Dendritic cell treated with granulocyte-macrophage colony-stimulating factor and Interleukin-4, amounts not matched to agents 40 ng/mL and 50 ng/mL, for 4 days (primary cell): ENCODE data around the gene ARRB2.

Experiments
- H3K27ac Mint-ChIP-seq: one replicate; pipeline ENCODE4 v1.8.0; 2022; ENCODE audit warnings: mild to moderate bottlenecking, mixed read lengths
- H3K27me3 Mint-ChIP-seq: one replicate; pipeline ENCODE4 v1.8.0; 2022; ENCODE audit warnings: mild to moderate bottlenecking, mixed read lengths
- H3K36me3 Mint-ChIP-seq: one replicate; pipeline ENCODE4 v1.8.0; 2022; ENCODE audit warnings: low read depth, mixed read lengths
- H3K4me1 Mint-ChIP-seq: one replicate; pipeline ENCODE4 v1.8.0; 2022; ENCODE audit warnings: low read depth, mixed read lengths
- H3K4me3 Mint-ChIP-seq: one replicate; pipeline ENCODE4 v1.8.0; 2022; ENCODE audit warnings: mild to moderate bottlenecking, moderate library complexity, mixed read lengths
- H3K9me3 Mint-ChIP-seq: one replicate; pipeline ENCODE4 v1.8.0; 2022; ENCODE audit warnings: mixed read lengths
- intact Hi-C: fragments of 100-400 bp; cut with micrococcal nuclease; formaldehyde crosslinking; loops from one replicate; pipeline ENCODE4 v1.15.0; 2022

Gene ARRB2

DNA sequence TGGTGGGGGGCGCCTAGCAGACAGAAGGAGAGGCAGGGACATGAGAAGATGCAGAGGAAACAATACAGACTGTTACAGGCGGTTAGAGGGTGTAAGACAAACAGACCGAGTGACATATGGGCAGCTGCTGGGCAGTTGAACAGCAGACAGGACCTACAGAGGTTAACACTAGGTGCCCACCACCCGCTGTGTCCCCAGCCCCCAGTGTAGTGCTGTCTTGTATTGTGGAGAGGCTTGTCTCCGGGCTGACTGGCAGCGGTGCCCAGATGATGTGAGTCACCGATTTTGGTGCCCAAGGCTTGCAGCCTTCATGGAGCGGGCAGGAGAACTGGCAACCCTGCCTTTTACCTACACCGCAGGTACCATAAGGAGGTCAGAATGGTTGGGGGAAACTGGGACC lies 31.7 kb downstream of the ARRB2 start:
- Mint-ChIP-seq H3K4me1 (peaks cover 45% of the 10 kb centered on the region), H3K9me3 (no peaks in the 10 kb centered on the region), H3K27me3 (peaks cover 45% of the 10 kb centered on the region), H3K4me3 (no peak overlapping the region), H3K27ac (peak overlapping the region; percentile 68), H3K36me3 (peaks cover 17% of the 10 kb centered on the region)
- intact Hi-C loops = no loop called here

DNA sequence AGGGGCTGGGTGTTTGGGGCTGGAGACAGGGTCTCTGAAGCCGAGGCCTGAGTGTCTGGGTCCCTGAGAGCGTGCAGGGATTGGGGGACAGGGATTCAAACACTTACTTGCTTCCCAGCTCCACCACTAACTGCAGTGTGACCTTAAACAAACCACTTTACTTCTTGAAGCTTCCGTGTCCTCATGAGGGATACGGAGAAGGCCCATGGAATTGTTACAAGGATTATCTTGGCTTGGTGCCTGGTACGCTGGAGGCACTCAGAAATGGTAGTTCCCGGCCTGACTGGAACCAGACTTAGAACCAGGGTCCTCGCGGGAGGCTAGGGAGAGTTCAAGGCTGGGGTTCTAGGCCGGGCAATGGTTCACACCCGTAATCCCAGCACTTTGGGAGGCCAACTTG lies 32.2 kb downstream of the ARRB2 start:
- H3K27ac Mint-ChIP-seq = peak overlapping the region; percentile 68
- H3K4me1 Mint-ChIP-seq = peaks cover 48% of the 10 kb centered on the region
- no peaks in the 10 kb centered on the region for H3K9me3 Mint-ChIP-seq
- peaks cover 17% of the 10 kb centered on the region for H3K36me3 Mint-ChIP-seq
- no peak overlapping the region for H3K4me3 Mint-ChIP-seq
- H3K27me3 Mint-ChIP-seq = peaks cover 45% of the 10 kb centered on the region
- intact Hi-C loops = no loop called here

DNA sequence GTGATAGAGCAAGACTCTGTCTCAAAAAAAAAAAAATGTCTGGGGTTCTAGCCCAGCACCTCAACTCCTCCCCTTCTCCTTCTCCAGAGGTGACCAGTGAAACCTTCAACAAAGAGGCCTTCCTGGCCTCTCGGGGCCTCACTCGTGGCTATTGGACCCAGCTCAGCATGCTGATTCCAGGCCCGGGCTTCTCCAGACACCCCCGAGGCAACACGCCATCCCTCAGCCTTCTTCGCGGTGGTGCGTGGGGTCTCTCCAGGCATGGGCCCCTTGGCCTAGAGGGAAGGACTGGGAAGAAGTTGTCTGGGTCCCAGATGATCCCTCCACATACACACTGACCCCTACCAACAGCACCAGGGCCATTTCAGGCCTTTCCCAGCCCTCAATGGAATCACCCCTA lies 32.8 kb downstream of the ARRB2 start:
- H3K9me3 Mint-ChIP-seq = no peaks in the 10 kb centered on the region
- no peak overlapping the region for H3K4me3 Mint-ChIP-seq
- intact Hi-C loops = no loop called here
- peaks cover 16% of the 10 kb centered on the region for H3K36me3 Mint-ChIP-seq
- H3K27ac Mint-ChIP-seq = peak overlapping the region; percentile 68
- H3K4me1 Mint-ChIP-seq = peaks cover 51% of the 10 kb centered on the region
- H3K27me3 Mint-ChIP-seq = peaks cover 45% of the 10 kb centered on the region

DNA sequence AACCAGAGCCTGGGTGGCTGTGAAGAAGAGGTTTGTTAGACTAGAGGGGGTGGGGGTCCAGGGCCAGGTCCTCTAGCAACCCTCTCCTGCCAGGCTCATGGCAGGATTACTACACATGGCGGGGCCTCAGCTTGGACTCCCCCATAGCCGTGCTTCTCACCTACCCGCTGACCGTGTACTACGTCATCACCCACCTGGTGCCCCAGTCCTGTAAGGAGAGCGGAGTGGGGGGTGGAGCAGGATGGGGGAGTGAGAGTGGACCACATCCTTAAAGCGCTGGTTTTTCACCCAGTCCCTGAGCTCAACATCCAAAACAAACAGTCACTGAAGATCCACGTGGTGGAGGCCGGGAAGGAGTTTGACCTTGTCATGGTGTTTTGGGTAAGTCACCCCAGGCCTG lies 33.5 kb downstream of the ARRB2 start:
- Mint-ChIP-seq H3K27ac (peak overlapping the region; percentile 68), H3K4me1 (peaks cover 53% of the 10 kb centered on the region)

DNA sequence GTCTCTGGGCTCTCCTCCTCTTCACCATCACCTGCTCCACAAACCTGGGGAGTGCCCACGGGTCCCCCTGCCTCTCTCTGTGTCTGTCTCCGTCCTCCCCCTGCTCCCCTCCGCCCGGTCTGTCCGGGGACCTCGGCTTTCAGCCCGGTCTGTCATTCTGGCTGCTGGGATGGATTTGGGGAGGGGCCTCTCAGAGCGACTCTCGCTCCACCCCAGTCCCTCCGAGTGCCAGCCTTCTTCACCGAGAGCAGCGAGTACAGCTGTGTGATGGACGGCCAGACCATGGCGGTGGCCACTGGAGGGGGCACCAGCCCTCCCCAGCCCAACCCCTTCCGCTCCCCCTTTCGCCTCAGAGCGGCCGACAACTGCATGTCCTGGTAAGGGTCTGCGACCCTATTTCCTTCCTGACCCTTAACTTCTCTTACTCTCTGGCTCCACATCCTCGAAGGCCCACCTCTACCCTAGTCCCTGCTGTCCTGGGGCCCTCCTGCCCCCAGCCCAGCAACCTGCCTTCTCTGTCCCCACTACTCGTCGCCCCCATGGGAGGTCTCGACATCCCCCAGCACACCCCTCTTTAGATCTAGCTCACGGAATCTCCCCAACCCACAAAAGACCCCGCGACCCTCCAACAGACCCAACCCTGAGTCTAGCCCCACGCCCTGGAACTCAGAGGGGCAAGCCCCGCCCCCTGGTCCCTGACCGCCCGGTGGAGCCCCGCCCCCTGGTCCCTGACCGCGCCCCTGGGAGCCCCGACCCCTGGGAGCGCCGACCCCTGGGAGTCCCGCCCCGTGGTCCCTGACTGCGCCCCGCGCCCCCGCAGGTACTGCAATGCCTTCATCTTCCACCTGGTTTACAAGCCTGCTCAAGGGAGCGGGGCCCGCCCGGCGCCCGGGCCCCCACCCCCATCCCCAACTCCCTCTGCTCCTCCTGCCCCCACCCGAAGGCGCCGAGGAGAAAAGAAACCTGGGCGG lies 34.9 kb downstream of the ARRB2 start:
- Mint-ChIP-seq H3K27ac (peak overlapping the region; percentile 68), H3K9me3 (no peaks in the 10 kb centered on the region), H3K4me1 (peaks cover 54% of the 10 kb centered on the region), H3K36me3 (peaks cover 5% of the 10 kb centered on the region), H3K27me3 (peaks cover 44% of the 10 kb centered on the region), H3K4me3 (no peak overlapping the region)
- intact Hi-C loops = no loop called here

More for the DNA sequence above, 33.5 kb downstream of the ARRB2 start:
- intact Hi-C loops = no loop called here
- no peaks in the 10 kb centered on the region for H3K9me3 Mint-ChIP-seq
- H3K4me3 Mint-ChIP-seq = no peak overlapping the region
- peaks cover 45% of the 10 kb centered on the region for H3K27me3 Mint-ChIP-seq
- H3K36me3 Mint-ChIP-seq = peaks cover 9% of the 10 kb centered on the region

DNA sequence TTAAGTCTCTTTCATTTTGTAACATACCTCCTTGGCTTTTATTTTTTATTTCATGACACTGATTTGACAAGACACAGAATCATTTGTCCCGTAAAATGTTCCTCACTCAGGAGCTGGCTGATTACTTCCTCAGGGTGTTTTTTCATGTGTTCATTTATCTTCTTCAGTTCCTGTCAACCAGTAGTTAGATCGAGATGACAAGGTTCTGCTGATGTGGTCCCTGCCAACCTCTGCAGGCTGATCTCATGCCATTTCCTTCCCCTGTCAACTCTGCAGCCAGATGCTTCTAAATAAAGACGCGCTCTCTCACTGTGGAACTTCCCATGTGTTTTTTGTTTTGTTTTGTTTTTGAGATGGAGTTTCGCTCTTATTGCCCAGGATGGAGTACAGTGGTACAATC lies 37.4 kb downstream of the ARRB2 start:
- Mint-ChIP-seq H3K36me3 (peaks cover 5% of the 10 kb centered on the region), H3K4me1 (peaks cover 65% of the 10 kb centered on the region), H3K27ac (peak overlapping the region; percentile 91), H3K4me3 (peak overlapping the region; percentile 49), H3K9me3 (no peaks in the 10 kb centered on the region), H3K27me3 (peaks cover 29% of the 10 kb centered on the region)
- intact Hi-C loops = no loop called here

DNA sequence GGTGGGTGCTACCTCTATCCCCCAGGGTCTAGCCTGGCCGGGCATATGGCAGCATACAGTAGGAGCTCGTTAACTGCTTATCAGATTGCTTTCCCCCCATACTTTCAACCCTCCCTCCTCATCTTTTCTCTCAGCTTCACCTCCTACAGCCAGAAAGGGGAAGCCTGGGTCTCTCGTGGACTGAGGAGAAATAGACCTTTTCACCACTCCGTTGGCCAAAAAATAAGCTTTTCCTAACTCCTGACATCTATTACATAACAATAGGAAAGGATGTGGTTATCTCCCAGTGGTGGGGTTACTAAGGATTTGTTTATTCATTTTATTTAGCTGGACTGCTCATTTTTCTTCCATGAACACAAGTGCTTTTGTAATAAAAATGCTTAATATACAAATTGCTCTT lies 38.3 kb downstream of the ARRB2 start:
- Mint-ChIP-seq H3K27me3 (peaks cover 26% of the 10 kb centered on the region), H3K27ac (peak overlapping the region; percentile 91), H3K9me3 (no peaks in the 10 kb centered on the region), H3K4me1 (peaks cover 65% of the 10 kb centered on the region), H3K36me3 (peaks cover 5% of the 10 kb centered on the region), H3K4me3 (peak overlapping the region; percentile 49)
- intact Hi-C loops = no loop called here

DNA sequence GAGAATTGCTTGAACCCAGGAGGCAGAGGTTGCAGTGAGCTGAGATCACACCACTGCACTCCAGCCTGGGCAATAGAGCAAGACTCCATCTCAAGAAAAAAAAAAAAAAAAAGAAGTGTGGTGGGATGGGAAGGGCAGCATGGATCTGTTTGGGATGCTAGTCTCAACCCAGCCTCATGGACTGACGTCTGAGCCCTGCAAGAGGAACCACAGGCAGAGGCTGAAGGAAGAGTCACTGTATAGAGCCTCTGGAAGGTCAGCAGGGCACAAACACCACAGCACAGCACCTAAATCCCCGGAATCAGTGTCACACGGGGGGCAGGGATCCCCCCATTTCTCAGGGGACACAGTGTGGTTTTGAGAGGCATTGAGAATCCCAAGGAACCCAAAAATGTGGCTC lies 40.2 kb downstream of the ARRB2 start:
- Mint-ChIP-seq H3K36me3 (no peaks in the 10 kb centered on the region), H3K27me3 (peaks cover 19% of the 10 kb centered on the region), H3K9me3 (no peaks in the 10 kb centered on the region), H3K4me3 (no peak overlapping the region), H3K27ac (peak overlapping the region; percentile 61), H3K4me1 (peaks cover 55% of the 10 kb centered on the region)
- intact Hi-C loops = no loop called here

DNA sequence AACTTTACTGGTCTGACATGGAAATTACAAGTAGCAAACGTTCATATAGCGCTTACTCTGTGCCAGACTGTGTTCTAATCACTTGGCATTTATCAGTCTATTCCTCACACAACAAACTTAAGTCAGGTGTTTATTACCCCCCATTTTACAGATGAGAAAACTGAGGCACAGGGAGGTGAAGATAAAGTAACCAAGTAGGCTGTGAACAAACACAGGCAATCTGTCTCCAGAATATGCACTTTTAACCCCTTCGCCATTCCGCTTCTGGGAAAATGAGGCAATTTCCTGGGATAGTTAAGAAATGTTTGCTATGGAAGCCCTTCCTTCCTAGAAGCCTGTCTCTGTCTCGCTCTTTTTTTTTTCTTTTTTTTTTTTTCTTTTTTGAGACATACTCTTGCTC lies 41.5 kb downstream of the ARRB2 start:
- peak overlapping the region; percentile 22 for H3K27ac Mint-ChIP-seq
- peaks cover 20% of the 10 kb centered on the region for H3K27me3 Mint-ChIP-seq
- H3K4me1 Mint-ChIP-seq = peaks cover 48% of the 10 kb centered on the region
- H3K36me3 Mint-ChIP-seq = no peaks in the 10 kb centered on the region
- intact Hi-C loops = no loop called here
- no peak overlapping the region for H3K4me3 Mint-ChIP-seq
- no peaks in the 10 kb centered on the region for H3K9me3 Mint-ChIP-seq

DNA sequence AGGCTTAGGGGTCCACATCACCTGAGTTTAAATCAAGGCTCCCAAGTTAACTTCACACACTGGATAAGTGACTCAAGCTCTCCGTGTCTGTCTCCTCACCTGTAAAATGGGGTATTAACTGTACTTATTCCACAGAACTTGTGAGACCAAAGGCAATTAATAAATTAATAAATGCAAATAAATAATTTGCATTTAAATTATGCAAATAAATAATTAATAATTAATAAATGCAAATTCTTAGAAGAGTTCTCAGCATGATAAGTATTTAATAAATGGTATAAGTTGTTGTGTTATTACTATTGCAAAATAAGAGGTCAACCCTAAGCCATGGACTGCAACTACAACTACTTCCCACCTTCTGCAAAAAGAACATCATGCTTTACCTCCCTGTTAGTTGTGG lies 43.0 kb downstream of the ARRB2 start:
- Mint-ChIP-seq H3K27me3 (peaks cover 25% of the 10 kb centered on the region), H3K4me1 (peaks cover 48% of the 10 kb centered on the region), H3K36me3 (no peaks in the 10 kb centered on the region), H3K27ac (no peak overlapping the region), H3K4me3 (no peak overlapping the region), H3K9me3 (no peaks in the 10 kb centered on the region)
- intact Hi-C loops = no loop called here

DNA sequence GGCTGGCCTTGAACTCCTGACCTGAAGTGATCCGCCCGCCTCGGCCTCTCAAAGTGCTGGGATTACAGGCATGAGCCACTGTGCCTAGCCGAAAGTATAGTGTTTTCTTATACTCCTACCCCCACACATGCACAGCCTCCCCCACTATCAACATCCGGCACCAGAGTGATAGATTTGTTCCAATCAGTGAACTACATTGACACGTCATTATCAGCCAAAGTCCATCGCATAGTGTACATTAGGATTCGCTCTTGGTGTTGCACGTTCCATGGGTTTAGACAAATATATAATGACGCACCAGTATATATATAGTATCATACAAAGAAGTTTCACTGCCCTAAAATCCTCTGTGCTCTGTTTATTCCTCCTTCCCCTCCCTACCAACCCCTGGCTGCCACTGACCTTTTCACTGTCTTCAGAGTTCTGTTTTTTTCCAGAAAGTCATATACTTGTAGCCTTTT lies 49.4 kb downstream of the ARRB2 start:
- Mint-ChIP-seq H3K36me3 (no peaks in the 10 kb centered on the region), H3K4me3 (no peak overlapping the region), H3K9me3 (no peaks in the 10 kb centered on the region), H3K4me1 (peaks cover 39% of the 10 kb centered on the region), H3K27me3 (peaks cover 14% of the 10 kb centered on the region), H3K27ac (peak overlapping the region; percentile 82)
- intact Hi-C loops = loop anchor here (1.0 kb wide), 1 partner anchor 9 kb away; no protein-coding TSS in a partner anchor

DNA sequence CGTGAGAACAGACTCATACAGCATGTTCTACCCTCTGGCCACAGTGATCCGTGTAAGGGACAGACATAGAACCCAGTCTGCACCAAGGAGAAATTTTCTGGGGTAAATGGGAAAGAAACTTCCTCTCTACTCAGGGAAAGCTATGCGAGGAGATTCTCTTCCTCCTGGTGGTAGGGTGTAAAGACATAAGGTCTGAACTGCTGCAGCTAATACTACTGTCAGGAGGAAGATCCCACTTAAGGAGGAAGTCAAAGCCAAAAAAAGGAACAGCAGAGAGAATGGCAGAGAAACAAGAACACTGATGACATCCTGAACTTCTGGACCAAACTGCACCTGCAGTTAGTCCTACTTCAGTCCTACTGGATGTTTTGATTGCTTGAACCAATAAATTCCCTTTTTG lies 54.2 kb downstream of the ARRB2 start:
- Mint-ChIP-seq H3K9me3 (no peaks in the 10 kb centered on the region), H3K27ac (peak overlapping the region; percentile 86), H3K4me3 (no peak overlapping the region), H3K4me1 (peaks cover 46% of the 10 kb centered on the region), H3K27me3 (no peaks in the 10 kb centered on the region), H3K36me3 (no peaks in the 10 kb centered on the region)
- intact Hi-C loops = loop anchor here (1.0 kb wide), 1 partner anchor 33 kb away; the partner anchor contains the start of gene MED11

DNA sequence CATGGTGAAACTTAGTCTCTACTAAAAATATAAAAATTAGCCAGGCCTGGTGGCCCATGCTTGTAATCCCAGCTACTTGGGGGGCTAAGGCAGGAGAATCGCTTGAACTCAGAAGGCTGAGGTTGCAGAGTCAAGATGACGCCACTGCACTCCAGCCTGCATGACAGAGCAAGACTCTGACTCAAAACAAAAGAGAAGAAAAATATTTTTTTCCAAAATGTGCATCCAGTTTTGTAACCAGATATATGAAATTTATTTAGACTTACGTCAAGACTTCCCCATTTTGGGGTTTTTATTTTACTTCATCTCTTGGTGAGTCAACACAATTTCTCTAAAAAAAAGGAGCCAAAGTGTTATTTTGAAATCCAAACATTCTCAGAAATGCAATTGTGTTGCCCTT lies 55.8 kb downstream of the ARRB2 start:
- H3K4me1 Mint-ChIP-seq = peaks cover 52% of the 10 kb centered on the region
- peak overlapping the region; percentile 4 for H3K4me3 Mint-ChIP-seq
- H3K27me3 Mint-ChIP-seq = no peaks in the 10 kb centered on the region

DNA sequence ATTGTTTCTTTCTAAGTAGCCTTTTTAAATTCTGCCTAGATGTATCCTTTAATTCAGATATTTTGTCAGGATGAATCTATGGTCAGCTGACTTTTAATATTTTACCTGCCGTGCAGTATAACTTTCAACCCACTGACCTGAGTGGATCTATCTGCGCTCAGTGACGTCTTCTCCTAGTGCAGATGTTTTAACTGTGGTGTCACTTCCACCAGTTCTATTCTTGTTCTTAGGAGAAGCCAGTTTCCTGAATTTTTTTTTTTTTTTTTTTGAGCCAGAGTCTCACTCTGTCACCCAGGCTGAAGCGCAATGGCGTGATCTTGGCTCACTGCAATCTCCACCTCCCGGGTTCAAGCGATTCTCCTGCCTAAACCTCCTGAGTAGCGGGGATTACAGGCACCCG lies 56.3 kb downstream of the ARRB2 start:
- no peak overlapping the region for H3K4me3 Mint-ChIP-seq
- no peaks in the 10 kb centered on the region for H3K9me3 Mint-ChIP-seq
- no peaks in the 10 kb centered on the region for H3K27me3 Mint-ChIP-seq
- no peaks in the 10 kb centered on the region for H3K36me3 Mint-ChIP-seq
- peaks cover 57% of the 10 kb centered on the region for H3K4me1 Mint-ChIP-seq
- H3K27ac Mint-ChIP-seq = peak overlapping the region; percentile 86
- intact Hi-C loops = no loop called here

More for the DNA sequence above, 55.8 kb downstream of the ARRB2 start:
- intact Hi-C loops = no loop called here
- Mint-ChIP-seq H3K27ac (peak overlapping the region; percentile 86), H3K36me3 (no peaks in the 10 kb centered on the region), H3K9me3 (no peaks in the 10 kb centered on the region)
